Esophagus squamous epithelium (tissue), 4 donors: ENCODE measurements around the gene TPSD1.

Experiments used
- POLR2A ChIP-seq, 4 donors: fragments of 450-650 bp; IDR thresholded peaks; one replicate each; pipeline ENCODE4 v1.6.1; 2017; ENCODE audit warnings: antibody characterized with exemption in 4 of 4, mild to moderate bottlenecking in 4 of 4, moderate library complexity in 3 of 4
- TF ChIP-seq, protein P1 (sequence below), 6 experiments: fragments of 450-650 bp in 4 of 6; fragments of 200-600 bp in 2 of 6; sonication (generic) in 2 of 6; IDR thresholded peaks; one replicate each; pipeline ENCODE4 v1.5.1; 2016 to 2019; ENCODE audit warnings: antibody characterized with exemption in 6 of 6, mild to moderate bottlenecking in 4 of 6, moderate library complexity in 4 of 6

DNA sequence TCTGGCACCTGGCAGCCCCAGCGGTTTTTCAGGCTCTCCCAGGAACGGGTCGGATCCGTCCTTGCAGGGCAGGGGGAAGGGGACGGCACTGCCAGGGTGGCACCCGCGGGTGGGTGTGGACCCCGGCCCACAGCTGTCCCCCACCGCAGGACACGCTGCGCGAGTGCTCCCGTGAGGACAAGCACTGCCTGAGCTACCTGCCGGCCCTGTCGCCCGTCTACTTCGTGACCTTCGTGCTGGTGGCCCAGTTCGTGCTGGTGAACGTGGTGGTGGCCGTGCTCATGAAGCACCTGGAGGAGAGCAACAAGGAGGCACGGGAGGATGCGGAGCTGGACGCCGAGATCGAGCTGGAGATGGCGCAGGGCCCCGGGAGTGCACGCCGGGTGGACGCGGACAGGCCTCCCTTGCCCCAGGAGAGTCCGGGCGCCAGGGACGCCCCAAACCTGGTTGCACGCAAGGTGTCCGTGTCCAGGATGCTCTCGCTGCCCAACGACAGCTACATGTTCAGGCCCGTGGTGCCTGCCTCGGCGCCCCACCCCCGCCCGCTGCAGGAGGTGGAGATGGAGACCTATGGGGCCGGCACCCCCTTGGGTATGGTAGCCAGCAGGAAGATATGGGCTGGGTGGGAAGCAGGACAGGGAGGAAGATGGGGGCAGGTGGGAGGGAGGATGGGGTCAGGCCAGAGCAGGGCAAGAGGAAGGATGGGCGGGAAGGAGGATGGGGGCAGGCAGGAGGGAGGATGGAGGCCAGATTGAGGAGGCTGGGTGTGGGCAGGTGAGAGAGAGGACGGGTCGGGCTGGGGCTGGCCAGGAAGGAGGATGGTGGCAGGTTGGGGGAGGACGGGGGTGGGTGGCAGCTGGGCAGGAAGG is 37.6 kb upstream of the TPSD1 start:
- TF ChIP-seq, protein P1, sequence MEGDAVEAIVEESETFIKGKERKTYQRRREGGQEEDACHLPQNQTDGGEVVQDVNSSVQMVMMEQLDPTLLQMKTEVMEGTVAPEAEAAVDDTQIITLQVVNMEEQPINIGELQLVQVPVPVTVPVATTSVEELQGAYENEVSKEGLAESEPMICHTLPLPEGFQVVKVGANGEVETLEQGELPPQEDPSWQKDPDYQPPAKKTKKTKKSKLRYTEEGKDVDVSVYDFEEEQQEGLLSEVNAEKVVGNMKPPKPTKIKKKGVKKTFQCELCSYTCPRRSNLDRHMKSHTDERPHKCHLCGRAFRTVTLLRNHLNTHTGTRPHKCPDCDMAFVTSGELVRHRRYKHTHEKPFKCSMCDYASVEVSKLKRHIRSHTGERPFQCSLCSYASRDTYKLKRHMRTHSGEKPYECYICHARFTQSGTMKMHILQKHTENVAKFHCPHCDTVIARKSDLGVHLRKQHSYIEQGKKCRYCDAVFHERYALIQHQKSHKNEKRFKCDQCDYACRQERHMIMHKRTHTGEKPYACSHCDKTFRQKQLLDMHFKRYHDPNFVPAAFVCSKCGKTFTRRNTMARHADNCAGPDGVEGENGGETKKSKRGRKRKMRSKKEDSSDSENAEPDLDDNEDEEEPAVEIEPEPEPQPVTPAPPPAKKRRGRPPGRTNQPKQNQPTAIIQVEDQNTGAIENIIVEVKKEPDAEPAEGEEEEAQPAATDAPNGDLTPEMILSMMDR (IDR thresholded peaks at IDR 0.05), result no peak
- no peak for TF ChIP-seq POLR2A (IDR thresholded peaks at IDR 0.05)
